ENCODE results near the gene NR1H4.

- TF ChIP-seq CTCF (IDR thresholded peaks at IDR 0.05; ENCODE audit: low read length) = no peak
- TF ChIP-seq EZH2 (optimal IDR thresholded peaks at IDR 0.05; ENCODE audit: low read depth, low read length) = no peak
- TF ChIP-seq EZH2phosphoT487 (IDR thresholded peaks at IDR 0.05; ENCODE audit: low read length) = no peak
Measured at GRCh38 chr12:100512692-100513091, 39.0 kb downstream of the NR1H4 start.
